HEK293 (cell line): ENCODE data around the gene TCF7L2.

Experiments used
- GLIS1 ChIP-seq: fragments of 450-650 bp; formaldehyde crosslinking; IDR thresholded peaks from 2 replicates; pipeline ENCODE4 v1.5.1; 2016; ENCODE audit warnings: missing biosample characterization, missing genetic modification characterization
- HOXD13 ChIP-seq: sonication (generic); formaldehyde crosslinking; IDR thresholded peaks from 2 replicates; pipeline ENCODE4 v1.8.0; 2022; ENCODE audit warnings: missing genetic modification reagents, borderline replicate concordance
- KLF1 ChIP-seq: fragments of 450-650 bp; formaldehyde crosslinking; IDR thresholded peaks from 2 replicates; pipeline ENCODE4 v1.5.1; 2016; ENCODE audit warnings: missing biosample characterization, missing genetic modification characterization
- OVOL3 ChIP-seq: fragments of 450-650 bp; formaldehyde crosslinking; IDR thresholded peaks from 2 replicates; pipeline ENCODE4 v1.5.1; 2016; ENCODE audit warnings: missing biosample characterization, missing genetic modification characterization
- YY2 ChIP-seq: fragments of 450-650 bp; formaldehyde crosslinking; IDR thresholded peaks from 2 replicates; pipeline ENCODE4 v1.5.1; 2016; ENCODE audit warnings: missing biosample characterization, missing genetic modification characterization
- ZBTB21 ChIP-seq: fragments of 450-650 bp; formaldehyde crosslinking; IDR thresholded peaks from 2 replicates; pipeline ENCODE4 v1.5.1; 2017; ENCODE audit warnings: missing biosample characterization, missing genetic modification characterization
- ZNF274 ChIP-seq, 2 experiments: fragments of 200-500 bp in 1 of 2; fragments of 450-650 bp in 1 of 2; sonication (Bioruptor generic) in 1 of 2; formaldehyde crosslinking in 1 of 2; IDR thresholded peaks; 2 replicates each; pipeline versions ENCODE4 v1.5.1 to v1.6.1; 2014 to 2016; ENCODE audit warnings: borderline replicate concordance in 1 of 2, inconsistent platforms in 1 of 2, low read length in 1 of 2, missing biosample characterization in 1 of 2, missing genetic modification characterization in 1 of 2
- ZNF335 ChIP-seq: fragments of 450-650 bp; formaldehyde crosslinking; conservative IDR thresholded peaks from 2 replicates; pipeline ENCODE4 v1.5.1; 2016; ENCODE audit warnings: missing biosample characterization, missing genetic modification characterization
- ZNF561 ChIP-seq: fragments of 450-650 bp; IDR thresholded peaks from 2 replicates; pipeline ENCODE4 v1.5.1; 2018; ENCODE audit warnings: missing biosample characterization, missing genetic modification characterization, borderline replicate concordance
- ZNF629 ChIP-seq: fragments of 450-650 bp; formaldehyde crosslinking; IDR thresholded peaks from 2 replicates; pipeline ENCODE4 v1.5.1; 2017; ENCODE audit warnings: missing biosample characterization, missing genetic modification characterization
- TF ChIP-seq, protein P1 (sequence below): fragments of 450-650 bp; formaldehyde crosslinking; IDR thresholded peaks from 2 replicates; pipeline ENCODE4 v1.5.1; 2016; ENCODE audit warnings: missing biosample characterization, missing genetic modification characterization

DNA sequence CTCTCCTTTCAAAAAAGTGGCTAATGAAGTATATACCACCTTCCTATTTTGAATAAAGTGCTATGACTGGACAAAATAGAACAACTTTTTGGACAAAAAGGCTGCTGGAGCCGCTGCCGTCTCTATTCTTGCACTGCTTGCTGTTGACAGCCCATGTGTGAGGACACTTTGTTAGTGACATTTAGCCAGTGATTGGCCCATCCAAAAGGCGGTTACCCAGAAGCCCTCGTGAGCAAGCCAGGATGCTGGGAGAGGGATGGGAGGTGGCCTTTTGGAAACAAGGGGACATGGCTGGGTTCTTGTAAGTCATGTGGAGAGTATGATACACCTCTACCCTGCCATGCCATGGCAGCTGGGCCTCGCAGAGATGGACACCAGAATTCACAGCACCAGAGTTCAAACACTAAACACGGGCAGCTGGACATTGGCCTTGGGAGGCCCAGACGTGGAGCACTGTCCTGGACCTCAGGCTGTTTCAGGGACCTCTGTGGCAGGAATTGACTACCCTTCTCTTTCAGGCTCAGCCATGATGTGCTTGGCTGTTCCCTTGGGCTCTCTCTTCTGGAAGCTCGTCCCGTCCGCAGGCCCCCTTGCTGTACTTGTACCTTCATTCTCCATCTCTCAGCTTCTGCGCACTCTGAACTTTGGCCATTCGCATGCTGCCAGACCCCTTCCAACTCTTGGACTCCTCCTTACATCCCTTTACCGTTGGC lies 118.3 kb downstream of the TCF7L2 start:
- TF ChIP-seq ZBTB21 (tag by site-specific recombination) (no peak), ZNF629 (tag by site-specific recombination) (no peak), OVOL3 (tag by site-specific recombination) (no peak), YY2 (tag by site-specific recombination) (no peak), ZNF274 (IDR thresholded peaks at IDR 0.05; ENCODE audit: low read length) (no peak), ZNF274 (tag by site-specific recombination; IDR thresholded peaks at IDR 0.05; ENCODE audit: borderline replicate concordance) (no peak), ZNF561 (tag by site-specific recombination) (no peak), GLIS1 (tag by site-specific recombination) (no peak), HOXD13 (CRISPR knock-in tag) (no peak), KLF1 (no peak), ZNF335 (no peak)
- TF ChIP-seq, protein P1, sequence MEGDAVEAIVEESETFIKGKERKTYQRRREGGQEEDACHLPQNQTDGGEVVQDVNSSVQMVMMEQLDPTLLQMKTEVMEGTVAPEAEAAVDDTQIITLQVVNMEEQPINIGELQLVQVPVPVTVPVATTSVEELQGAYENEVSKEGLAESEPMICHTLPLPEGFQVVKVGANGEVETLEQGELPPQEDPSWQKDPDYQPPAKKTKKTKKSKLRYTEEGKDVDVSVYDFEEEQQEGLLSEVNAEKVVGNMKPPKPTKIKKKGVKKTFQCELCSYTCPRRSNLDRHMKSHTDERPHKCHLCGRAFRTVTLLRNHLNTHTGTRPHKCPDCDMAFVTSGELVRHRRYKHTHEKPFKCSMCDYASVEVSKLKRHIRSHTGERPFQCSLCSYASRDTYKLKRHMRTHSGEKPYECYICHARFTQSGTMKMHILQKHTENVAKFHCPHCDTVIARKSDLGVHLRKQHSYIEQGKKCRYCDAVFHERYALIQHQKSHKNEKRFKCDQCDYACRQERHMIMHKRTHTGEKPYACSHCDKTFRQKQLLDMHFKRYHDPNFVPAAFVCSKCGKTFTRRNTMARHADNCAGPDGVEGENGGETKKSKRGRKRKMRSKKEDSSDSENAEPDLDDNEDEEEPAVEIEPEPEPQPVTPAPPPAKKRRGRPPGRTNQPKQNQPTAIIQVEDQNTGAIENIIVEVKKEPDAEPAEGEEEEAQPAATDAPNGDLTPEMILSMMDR: no peak
